Fibroblast of the conjunctiva (primary cell): ENCODE results near the gene ORC6.

ENCODE experiments used
- DNase-seq: peaks from one replicate; pipeline ENCODE4 v3.0.0-alpha.2; 2010; ENCODE audit warnings: low read depth

The ORC6 gene

DNA sequence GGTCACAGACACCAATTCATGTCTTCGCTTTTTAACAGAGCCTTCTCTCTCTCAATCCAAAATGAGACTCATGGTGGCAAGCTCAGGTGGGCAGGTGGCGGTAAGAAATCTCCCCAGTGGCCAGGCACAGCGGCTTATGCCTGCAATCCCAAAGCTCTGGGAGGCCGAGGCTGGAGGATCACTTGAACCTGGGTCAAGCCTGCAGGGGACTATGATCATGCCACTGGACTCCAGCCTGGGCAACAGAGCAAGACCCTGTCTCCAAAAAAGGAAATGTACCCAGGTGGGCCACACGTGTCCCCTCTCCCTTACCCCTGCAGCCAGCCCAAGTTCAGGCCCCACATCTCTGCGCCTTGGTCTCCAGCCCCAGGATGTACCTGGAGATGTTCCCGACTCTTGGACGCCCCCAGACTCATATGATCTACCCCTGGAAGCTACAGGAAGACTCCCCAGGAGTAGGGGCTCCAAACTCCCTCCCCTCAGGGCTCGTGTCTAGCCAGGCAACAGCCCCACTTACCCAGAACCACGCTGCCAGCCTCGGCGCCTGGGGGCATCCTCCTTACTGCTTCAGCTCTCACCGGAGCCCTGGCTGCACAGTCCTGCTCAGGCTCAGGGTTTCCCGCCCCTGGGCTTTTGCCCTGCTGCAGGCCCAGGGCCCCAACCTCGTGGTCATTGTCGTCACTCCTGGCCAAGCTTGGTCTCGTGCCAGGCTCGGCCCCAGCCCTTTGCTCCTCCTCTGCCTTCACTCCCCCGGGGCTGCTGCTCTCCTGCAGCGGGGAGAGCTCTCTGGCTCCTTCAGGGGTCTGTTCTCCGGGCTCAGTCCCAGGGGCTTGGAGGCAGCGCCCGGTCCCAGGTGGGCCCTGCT is 42.5 kb downstream of the ORC6 start:
- no peak for DNase-seq

DNA sequence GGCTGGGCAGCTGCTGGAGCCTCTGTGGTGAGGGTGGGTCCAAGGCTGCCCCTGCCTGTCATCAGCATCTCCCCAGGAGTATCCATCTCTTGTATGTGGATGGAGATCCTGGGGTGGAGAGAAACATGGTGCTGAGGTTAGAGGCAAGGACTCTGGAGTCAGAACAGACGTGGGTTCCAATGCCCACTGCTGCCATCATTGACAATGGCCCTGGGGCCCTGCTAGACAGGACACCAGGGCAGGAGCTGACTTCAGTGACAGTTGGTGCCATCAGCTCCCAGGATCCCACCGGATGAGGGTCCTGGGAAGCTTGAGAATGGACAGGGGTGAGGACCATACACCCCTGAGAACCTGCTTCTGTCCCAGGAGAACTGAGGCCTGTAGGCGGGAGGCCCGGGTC is 43.1 kb downstream of the ORC6 start:
- no peak for DNase-seq

DNA sequence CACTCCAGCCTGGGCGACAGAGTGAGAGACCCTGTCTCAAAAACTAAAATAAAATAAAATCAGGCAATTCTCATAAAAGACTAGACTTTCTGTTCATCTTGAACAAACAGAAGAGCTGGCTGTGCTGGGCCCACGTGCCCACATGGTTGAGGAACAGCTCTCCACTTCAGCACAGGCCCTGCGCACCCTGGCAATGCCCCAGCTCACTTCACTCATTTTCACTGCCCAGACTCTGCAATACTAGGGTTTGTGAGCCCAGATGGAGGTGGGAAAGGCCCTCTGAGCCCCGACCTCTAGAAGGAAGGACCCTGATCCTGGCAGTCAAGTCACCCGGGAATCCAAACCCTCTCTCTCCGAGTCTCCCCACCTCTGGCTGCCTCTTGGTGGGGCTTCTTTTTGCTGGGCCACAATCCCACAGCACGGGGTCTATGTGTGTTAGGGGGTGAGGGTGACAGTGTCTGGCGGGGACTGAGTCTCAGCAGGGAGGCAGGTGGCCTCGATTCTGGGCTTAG is 43.9 kb downstream of the ORC6 start:
- DNase-seq = no peak

GRCh38 chr16:46736695-46737094 is 47.2 kb downstream of the ORC6 start:
- no peak for DNase-seq

DNA sequence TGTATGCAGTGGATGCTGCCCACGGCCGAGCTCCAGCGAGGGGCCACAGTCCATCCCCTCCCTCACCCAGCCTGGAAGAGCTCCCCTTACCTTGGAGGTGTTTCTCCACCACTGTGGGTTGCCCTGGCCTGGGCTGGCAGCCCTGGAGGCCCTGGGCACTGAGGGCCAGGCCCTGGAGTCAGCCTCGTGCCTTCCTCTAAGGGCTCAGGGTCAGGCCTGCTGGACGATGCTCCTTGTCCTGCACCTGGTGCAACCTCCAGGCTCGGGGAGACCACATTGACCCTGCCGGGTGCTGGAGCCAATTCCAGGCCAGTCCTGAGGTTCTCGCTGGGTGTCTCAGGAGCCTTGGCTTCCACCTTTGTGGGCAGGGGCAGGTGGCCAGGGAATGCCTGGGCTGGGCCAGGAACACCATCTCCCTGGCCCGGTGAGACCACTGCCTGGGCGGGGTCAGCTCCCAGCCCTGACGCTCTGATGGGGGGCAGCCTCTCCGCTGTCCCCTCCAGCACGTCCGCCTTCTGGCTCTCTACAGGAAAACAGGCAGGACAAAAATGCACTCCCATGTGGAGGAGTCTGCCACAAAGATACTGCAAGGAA is 48.3 kb downstream of the ORC6 start:
- DNase-seq = no peak

GRCh38 chr16:46739934-46740333 is 50.5 kb downstream of the ORC6 start:
- no peak for DNase-seq

DNA sequence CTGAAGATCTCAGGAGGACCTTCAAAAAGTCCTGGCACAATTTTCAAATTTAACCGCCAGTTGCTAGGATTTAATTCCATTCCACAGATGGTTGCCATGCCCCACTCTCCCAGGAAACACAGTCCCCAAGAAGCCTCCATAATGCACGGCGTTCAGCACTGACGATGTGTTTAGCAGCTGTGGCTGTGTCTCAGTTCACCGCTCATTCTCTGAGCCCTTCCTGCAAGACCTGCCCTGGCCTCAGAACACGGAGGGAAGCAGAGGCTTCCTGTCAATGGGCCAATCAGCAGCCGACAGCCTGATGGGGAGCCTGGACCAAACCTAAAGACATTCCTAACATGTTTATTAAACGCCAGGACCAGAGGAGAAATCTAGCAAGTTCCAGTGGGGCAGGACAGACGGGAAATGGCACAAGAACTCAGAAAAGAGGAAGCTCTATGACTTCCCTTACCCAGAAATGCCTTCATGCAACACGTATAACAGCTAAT is 53.8 kb downstream of the ORC6 start:
- no peak for DNase-seq

GRCh38 chr16:46745617-46746016 is 56.2 kb downstream of the ORC6 start:
- DNase-seq = no peak

GRCh38 chr16:46746821-46747776 is 57.6 kb downstream of the ORC6 start:
- no peak for DNase-seq
